GM12865 (cell line): ENCODE measurements around the gene OSTM1.

Source experiments
- DNase-seq: peaks from one replicate; pipeline ENCODE4 v3.0.0; 2010; ENCODE audit warnings: low read depth
- H3K4me3 ChIP-seq: 2 replicates; pipeline ENCODE4 v1.5.1; 2011; ENCODE audit warnings: mild to moderate bottlenecking, low read depth, low read length, control low read depth
- CTCF ChIP-seq: IDR thresholded peaks from 2 replicates; pipeline ENCODE4 v1.5.1; 2011; ENCODE audit warnings: low read length, control low read depth, low read depth, inconsistent platforms; ENCODE audit not compliant: insufficient read depth; ENCODE audit errors: missing control alignments

OSTM1 gene

GRCh38 chr6:108080010-108080780, 5.7 kb upstream of the OSTM1 start:
- DNase-seq = no peak
- H3K4me3 ChIP-seq = no peak overlapping the region
- TF ChIP-seq CTCF = no peak

DNA sequence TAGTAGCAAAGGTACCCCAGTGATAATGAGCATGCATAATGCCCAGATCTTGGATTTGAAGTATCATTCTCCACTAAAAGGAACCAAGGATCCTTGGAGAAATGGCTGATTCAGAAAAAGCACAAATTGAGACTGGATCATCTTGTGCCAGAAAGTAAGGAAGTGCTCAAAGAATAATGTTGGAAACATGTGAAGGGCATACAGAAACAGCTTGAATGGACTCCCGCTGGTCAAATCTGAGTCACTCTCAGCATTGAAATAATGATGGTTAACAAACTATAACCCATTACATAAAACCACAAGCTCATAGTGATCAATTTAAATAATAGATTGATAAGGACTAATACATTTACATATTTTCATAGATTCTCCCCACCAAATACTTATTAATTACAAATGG, 3.6 kb upstream of the OSTM1 start:
- no peak overlapping the region for H3K4me3 ChIP-seq
- DNase-seq = no peak
- TF ChIP-seq CTCF = no peak

DNA sequence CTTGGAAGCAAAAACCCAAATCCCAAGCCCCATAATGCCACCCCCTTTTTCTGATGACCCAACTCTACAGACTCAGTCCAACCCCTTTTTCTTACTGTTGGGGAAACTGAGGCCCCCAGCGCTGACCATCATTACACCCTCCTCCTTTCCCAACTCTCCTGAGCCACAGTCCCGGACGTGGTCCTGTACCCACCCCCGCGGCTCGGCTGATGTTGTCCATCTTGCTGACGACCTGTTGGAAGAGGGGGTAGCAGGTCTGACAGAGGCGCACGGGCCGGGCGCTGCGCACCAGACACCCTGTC, 533 bp downstream of the OSTM1 start:
- no peak for TF ChIP-seq CTCF
- H3K4me3 ChIP-seq = peak overlapping the region; percentile 74
- peak; percentile 54 for DNase-seq

DNA sequence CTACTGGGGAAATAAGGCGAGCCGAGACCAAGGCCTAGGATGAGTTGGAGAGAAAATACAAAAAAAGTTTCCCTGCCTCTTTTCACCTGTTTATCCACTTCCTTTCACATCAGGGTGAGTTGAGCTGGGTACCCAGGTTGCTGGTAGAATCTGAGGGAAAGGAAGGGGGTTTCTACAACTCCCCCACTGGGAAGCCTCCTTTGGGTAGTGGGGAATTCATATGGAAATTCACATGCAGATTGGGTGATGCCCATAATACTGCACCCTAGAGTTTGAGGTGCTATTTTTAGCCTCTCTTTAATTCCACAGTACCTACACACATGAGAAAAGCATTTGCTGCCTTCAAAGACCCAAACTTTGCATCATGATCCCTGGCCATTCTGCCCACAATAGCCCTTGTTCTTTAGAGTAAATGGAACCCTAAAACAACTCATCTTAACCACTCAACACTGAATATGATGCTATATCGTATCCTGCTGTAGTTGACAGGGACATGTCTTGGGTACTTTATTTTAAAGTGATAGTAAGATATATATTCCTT, 2.7 kb downstream of the OSTM1 start:
- DNase-seq = no peak
- TF ChIP-seq CTCF = no peak
- no peak overlapping the region for H3K4me3 ChIP-seq

DNA sequence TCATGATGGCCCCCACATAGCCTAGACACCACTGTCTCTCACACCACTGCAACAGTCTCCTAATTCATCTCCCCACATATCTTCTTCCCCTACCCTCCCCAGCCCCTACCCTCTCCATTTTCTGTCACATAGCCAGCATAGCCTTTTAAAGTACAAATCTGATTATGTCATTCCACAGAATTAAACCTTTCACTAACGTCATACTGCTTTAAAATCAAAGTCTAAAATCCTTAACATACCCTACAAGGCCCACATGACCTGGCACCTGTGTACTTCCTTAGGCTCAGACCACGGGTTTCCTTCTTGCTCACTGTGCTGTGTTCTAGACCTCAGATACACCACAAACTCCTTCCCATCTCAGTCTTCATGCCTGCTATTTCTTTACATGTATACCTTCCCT, 5.9 kb downstream of the OSTM1 start:
- H3K4me3 ChIP-seq = no peak overlapping the region
- TF ChIP-seq CTCF = no peak
- DNase-seq = peak; percentile 52

- TF ChIP-seq CTCF = no peak
- no peak for DNase-seq
Measured at GRCh38 chr6:108068182-108068581, 6.4 kb downstream of the OSTM1 start.

GRCh38 chr6:108052706-108053105, 21.8 kb downstream of the OSTM1 start:
- TF ChIP-seq CTCF = no peak
- H3K4me3 ChIP-seq = no peak overlapping the region
- no peak for DNase-seq

More at GRCh38 chr6:108068182-108068581, 6.4 kb downstream of the OSTM1 start:
- no peak overlapping the region for H3K4me3 ChIP-seq
